GM10847 (cell line): ENCODE results near the gene TM4SF18.

Source experiments
- POLR2A ChIP-seq: IDR thresholded peaks from 2 replicates; pipeline ENCODE4 v1.6.1; 2011; ENCODE audit not compliant: insufficient read length; ENCODE audit errors: extremely low read depth

The TM4SF18 gene, protein sequence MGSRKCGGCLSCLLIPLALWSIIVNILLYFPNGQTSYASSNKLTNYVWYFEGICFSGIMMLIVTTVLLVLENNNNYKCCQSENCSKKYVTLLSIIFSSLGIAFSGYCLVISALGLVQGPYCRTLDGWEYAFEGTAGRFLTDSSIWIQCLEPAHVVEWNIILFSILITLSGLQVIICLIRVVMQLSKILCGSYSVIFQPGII

DNA sequence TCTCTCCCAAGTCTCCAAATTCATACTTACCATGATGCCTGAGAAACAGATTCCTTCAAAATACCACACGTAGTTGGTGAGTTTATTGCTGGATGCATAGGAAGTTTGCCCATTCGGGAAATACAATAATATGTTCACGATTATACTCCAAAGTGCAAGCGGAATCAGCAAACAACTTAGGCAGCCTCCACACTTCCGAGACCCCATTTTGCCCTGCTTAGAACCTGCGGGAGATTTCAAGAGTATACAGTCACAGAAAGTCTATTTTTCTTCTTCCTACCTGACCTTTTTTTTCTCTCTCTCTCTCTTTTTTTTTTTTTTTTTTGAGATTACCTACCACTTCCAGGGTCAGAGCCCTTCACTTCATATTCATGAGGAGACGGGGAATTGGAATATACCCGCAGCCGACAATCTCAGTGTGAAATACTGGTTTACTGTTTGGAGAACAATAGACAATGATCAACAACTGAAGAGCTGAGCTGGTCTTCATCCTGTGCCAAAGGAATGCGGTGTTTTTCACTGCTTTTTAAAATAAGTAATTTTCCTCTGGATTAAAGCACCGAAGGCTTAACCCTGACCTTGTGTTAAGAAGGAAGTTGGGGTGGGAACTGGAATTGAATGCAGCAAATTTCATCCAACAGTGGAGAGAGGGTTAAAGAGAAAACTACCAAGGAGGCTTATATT lies at the start of gene TM4SF18:
Gene TM4SF18, minus strand, starts transcription at position 461 of the 684 bp plus-strand sequence. Its CDS starts 254 bp downstream, at position 207.
- TF ChIP-seq POLR2A, result no peak

DNA sequence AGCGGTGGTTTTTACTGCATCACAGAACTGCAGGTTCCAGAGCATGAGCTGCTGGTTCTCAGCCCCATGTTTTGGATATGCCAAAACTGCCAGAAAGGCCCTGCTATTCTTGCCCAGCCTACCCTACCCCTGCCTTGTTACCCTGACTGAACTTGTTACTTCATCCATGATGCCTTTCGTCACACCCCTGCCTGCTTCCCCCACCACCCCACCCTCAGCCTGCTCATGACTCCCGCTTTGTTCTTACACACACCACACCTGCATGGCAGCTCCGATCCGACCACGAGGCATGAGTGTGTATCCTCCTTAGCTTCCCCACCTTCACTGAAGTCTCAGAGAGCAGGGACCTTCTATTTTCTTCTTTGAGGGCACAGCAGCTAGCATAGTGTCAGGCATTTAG lies 49.1 kb upstream of the TM4SF18 start:
- TF ChIP-seq POLR2A, result no peak

DNA sequence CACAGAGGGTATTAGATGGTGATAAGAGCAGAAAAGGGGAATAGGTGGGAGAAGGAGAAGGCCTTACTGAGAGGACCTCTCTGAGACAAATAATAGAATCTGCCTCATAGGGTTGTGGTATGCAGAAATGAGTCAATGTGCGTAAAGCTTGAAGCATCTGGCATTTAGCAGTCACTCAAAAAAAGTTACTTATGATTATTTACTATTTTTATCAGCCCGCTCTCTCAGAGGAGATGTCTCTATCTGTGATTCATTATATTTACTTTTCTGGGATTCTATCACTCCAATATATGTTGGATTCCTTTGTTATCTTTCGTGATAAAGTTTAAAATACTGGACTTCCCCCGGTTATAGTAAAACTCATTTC lies 48.6 kb upstream of the TM4SF18 start:
- TF ChIP-seq POLR2A, result no peak

DNA sequence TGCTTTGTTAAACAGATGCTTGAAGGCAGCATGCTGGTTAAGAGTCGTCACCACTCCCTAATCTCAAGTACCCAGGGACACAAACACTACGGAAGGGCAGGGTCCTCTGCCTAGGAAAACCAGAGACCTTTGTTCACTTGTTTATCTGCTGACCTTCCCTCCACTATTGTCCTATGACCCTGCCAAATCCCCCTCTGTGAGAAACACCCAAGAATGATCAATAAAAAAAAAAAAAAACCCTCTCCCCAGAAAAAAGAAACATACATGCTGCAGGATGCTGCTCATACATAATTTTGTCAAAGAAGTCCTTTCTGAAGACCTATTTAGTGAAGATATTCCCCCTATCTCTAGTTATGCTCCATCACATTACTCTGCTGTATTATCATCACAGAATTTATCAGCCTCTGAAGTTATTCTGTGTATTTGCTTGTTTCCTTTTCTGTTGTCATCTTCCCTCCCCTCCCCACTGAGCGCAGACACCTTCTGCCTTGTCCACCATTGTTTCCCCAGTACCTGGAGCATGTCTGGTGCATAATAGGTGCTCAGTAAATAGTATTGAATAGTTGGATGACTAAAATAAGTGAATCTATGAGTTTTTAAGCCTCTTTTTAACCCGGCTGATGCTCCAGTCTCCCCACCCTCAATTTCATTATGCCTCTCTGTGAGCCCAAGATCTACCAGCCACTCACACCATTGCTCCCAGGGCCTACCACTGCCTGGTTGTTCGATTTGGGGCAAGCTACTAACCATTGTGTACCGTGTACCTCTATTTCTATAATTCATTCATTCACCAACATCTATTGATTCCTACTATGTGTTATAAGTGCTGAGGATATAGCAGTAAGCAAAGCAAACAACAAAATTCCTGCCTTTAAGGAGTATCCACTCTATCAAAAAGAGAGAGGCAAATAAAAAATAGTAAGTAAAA lies 48.0 kb upstream of the TM4SF18 start:
- TF ChIP-seq POLR2A, result no peak

DNA sequence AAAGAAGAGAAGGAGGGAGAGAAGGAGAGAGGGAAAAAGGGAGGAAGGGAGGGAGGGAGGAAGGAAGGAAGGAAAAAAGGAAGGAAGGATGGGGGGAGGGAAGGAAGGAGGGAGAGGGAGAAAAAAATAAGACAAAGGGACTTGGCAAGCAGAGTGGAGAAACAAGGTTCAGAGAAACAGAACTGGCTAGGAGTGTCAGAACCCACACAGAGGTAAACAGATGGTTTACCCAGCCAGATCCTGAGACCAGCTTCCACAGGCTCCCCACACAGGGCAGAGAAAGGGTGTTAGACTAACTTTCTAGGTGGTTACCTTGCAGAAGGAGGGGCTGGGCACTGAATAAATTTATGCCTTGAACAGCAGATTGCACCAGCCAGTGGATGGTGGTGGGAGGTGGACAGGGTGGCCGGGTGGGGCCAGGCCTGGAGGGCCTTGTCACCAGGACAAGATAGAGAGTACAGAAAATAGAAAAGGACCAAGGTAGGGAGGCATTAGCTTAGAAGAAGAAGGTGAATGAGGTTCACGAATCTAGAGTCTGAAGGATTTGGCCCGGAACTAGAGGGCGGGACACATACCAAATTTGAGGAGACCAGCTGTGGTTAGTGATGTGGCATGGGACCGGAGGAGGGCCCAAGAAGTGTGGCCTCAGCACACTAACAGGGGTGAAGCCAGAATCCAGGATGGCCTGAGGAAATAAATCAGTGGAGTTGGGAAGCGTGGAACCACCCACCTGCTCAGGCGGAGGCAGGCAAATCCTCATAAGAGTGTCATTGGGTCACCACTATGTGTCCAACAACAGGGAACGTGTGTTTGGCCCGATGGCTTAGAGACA lies 45.3 kb upstream of the TM4SF18 start:
- no peak for TF ChIP-seq POLR2A

DNA sequence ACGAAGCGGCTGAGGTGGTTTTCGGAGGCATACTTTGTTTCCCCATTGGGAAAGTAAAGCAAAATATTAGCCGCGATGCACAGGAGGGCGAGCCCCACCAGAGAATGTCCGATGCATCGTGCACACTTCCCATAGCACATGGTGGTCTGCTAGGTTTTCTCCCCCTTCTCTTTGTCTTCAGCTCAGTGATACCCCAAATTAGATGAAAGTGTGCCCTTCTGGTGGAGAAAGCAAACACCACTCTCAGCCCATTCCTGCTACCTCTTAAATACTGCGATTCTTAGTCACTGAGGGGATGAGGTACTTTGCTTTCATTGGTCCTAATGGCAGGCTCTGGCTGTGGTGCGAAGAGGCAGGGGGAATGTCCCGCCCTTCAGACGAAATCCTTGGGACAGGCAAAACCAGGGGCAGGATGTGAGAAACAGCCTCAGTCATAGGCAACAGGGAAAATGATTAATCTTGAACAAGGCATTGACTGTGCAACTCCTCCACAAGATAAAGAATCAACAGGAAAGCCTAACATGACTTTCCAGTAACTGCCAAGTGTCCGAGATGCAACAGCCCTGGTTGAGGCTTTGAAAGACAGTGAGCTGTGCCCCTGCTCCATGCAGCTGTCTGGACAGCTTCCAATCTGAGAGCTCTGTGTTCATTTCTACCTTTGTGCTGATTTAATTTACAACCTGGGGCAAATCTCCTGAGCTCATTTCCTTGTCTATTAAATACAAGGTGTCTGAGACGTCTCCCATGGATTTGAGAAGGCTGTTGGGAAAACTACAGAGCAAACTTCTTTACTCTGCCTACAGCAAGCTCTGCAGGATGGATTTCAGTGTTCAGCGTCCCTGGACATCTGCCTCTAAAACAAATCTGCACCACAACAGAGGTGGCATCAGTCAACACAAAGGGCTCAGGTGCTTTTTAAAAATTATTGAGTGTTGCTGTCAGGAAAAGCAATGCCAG lies 44.2 kb upstream of the TM4SF18 start, which contains the start of gene TM4SF1:
Gene TM4SF1, minus strand, starts transcription at position 242 of the 957 bp plus-strand sequence. Its CDS starts 102 bp downstream, at position 140.
- no peak for TF ChIP-seq POLR2A

DNA sequence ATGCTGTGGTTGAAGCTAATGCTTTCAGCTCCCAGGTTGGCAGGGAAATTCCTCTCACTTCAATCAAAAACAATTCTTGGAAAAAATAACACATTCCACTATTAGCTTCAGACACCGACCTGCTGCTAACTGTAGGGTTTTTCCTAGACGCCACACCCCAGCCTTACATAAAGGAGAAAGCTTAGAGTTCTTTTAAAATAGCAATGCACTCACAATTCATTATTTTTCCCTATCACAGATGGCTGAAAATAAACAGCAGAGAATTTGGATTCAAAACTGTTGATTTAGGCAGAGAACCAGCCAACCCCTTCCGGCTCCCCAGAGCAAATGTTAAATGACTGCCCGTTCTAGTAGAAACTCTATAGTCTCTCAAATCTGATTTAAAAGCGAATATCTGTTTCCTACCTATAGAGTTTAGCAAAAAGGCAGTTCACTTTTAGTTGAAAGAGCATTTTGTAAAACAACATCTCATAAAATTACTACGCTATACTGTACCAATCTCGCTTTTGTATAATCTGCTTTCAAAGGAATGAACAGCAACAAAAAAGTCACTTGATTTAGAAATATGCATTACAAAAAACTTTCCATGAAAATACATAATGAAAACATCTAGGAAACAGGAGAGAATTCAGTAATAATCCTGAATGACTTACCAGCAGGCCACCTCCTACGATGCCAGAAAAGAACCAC lies 43.4 kb upstream of the TM4SF18 start:
- TF ChIP-seq POLR2A, result no peak

DNA sequence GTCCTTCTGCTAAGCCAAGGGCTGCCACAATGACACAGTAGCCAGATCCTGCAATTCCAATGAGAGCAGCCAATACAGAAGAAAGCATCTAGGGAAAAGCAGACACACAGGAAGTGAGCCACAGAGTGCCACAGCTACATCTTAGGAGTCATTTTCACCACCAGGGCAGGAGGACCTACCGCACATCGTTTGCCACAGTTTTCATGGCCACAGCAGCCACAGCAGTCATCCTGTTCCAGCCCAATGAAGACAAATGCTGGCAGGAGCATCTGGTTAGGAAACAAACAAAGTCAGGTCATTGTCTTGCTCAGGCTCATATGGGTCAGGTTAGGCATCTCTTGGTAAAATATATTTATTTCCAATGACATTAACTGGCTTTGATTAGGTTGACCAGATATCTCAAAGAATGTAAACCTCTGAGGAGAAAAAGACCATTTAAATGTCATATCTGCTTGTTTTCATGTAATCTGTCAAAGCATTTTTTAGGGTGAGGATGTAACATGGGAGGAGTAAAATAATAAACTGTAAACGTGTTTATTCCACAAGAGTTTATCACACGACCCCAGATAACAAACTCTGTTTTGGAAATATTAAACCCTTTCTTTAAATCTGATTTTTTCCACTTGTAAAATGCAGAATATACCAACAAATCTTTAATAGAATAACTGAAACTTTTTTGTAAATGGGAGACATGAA lies 42.2 kb upstream of the TM4SF18 start:
- no peak for TF ChIP-seq POLR2A

DNA sequence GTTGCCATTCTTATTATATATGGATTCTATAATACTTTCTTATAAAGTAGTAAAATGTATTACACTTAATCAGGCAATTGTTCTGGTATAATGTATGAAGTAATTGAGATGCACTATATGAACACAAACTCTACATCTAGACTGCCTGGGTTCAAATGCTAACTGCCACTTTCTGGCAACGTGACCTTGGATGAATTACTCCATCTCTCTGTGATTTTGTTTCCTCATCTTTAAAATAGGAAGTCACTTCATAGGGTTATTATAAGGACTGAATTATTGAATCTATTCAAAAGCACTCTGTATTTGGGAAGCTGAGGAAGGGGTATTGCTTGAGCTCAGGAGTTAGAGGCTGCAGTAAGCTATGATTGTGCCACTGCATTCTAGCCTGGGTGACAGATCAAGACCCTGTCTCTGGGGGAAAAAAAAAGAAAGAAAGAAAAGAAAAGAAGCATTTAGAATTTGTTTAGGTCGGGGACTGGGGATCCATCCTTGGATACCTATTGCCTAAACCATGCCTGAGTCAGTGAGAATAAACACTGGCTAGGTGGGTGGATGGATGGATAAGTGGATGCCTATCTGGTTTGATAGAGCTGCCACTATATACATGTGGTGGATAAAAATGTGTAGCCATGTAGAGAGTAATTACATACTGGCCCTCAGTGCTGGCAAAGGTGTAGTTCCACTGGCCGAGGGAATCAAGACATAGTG lies 41.5 kb upstream of the TM4SF18 start:
- TF ChIP-seq POLR2A, result no peak

DNA sequence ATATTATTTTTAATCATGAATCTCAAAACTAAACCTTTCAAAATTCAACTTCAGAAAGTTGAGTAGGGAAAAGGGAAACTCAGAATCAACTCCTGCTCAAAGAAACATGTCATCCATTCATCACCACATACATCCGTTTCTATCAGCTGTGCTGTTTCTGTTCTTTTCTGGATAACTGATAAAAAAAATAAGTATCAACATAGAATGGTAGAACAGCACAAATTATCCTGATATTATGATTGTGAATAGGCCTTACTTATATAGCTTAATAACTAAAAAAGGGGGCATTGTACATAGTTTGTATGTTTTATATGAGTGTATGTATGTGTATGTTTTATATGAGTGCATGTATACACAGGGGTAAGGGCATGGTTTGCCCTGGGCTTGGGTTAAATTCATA lies 41.0 kb upstream of the TM4SF18 start:
- TF ChIP-seq POLR2A, result no peak

DNA sequence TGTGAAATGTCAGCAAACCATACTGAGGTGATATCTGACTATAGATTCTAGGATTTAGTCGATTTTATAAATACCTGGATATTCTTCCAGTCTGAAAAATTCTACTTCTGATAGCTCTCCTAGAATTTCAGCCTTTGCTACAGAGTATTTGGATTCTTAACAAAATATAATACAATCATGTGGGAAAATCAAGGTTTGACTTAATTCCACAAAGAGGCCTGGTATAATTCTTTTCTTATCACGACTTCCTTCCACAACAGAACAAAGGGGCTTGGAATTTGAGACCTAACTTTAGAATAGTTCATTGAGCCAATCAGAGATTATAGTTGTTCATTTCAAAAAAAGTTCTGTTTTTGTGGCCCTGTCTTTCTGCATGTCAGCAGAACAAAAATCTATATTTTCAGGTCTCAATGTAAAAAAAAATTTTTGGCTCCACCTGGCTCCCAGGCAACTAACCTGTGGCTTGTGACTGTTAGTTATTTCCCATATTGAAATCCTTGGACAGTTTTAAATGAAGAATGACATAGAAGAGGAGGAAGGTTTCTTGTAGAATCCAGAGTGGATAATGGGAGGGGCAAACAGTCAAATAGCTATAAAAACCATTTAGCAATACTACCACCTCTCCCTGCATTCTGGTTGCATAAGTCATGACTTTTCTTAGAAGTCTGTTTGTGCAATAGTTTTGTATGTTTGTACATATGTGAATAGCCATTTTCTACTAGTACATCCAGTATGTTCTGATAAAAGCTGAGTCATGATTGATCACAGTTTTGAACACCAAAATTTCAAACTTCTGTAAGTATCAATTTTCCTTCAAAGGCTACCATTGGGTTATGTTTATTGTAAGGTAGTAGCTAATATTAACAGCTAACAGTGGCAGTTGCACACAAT lies 40.0 kb upstream of the TM4SF18 start:
- no peak for TF ChIP-seq POLR2A
